Measurements from ENCODE around the gene AEBP2. TPM values are rescaled to one million over a fixed set of nuclear protein-coding genes. Genes with fewer than 3 reads are reported as not detected.

AEBP2 gene
- total RNA-seq, 3 donors from 2014 or later (not counting 1 experiment from before 2014, with no cell fraction given): 57.1 to 79.5 (median 61.8) TPM

DNA sequence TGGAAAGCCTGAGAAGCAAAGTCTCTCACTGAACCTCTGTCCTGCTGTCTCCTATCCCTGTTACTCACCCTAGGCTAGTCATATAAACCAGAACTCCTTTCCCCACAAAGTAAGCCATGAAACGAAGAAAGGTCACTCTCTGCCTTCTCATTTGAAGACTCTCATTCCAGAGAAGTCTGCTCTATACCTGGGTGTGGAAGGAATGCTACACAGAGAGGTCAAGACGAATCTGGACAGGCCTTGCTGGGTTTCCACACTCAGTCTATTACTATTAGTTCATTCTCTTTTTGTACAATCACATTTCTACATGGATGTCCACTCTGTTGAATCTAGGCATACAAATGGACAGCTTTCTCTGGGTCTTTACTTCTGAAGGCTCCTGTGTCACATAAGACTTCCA, 2.4 kb upstream of the AEBP2 start:
- H3K9me3 ChIP-seq (ENCODE audit: control insufficient read depth, insufficient read depth, low read length): no peaks in the 10 kb centered on the region
- 88% methylated on average over 1 of the region's 2 CpGs for WGBS (ENCODE audit: insufficient coverage)
- Mint-ChIP-seq H3K36me3 (no peaks in the 10 kb centered on the region), H3K9me3 (no peaks in the 10 kb centered on the region), H3K4me1 (peaks cover 41 to 44% of the 10 kb centered on the region in 2 donors), H3K27ac (peak overlapping the region in 1 of 2 donors; percentile 67), H3K27me3 (ENCODE audit: low read depth in 2 of 2) (no peaks in the 10 kb centered on the region), H3K4me3 (no peak overlapping the region)
- no peaks in the 10 kb centered on the region for H3K36me3 ChIP-seq (ENCODE audit: control insufficient read depth, insufficient read depth, low read length)
- H3K4me1 ChIP-seq (ENCODE audit: control insufficient read depth, insufficient read depth, low read length): peaks cover 15% of the 10 kb centered on the region
- DNase-seq (no peak), ATAC-seq (no peak)
- no peak overlapping the region for H3K4me3 ChIP-seq (ENCODE audit: low read length)
- TF ChIP-seq, protein P1, sequence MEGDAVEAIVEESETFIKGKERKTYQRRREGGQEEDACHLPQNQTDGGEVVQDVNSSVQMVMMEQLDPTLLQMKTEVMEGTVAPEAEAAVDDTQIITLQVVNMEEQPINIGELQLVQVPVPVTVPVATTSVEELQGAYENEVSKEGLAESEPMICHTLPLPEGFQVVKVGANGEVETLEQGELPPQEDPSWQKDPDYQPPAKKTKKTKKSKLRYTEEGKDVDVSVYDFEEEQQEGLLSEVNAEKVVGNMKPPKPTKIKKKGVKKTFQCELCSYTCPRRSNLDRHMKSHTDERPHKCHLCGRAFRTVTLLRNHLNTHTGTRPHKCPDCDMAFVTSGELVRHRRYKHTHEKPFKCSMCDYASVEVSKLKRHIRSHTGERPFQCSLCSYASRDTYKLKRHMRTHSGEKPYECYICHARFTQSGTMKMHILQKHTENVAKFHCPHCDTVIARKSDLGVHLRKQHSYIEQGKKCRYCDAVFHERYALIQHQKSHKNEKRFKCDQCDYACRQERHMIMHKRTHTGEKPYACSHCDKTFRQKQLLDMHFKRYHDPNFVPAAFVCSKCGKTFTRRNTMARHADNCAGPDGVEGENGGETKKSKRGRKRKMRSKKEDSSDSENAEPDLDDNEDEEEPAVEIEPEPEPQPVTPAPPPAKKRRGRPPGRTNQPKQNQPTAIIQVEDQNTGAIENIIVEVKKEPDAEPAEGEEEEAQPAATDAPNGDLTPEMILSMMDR (IDR thresholded peaks at IDR 0.05): no peak
- no peak overlapping the region for H3K27ac ChIP-seq (ENCODE audit: low read length)
- intact Hi-C loops (cut with micrococcal nuclease): no loop called here
- H3K27me3 ChIP-seq (ENCODE audit: control insufficient read depth, insufficient read depth, low read length): no peaks in the 10 kb centered on the region

DNA sequence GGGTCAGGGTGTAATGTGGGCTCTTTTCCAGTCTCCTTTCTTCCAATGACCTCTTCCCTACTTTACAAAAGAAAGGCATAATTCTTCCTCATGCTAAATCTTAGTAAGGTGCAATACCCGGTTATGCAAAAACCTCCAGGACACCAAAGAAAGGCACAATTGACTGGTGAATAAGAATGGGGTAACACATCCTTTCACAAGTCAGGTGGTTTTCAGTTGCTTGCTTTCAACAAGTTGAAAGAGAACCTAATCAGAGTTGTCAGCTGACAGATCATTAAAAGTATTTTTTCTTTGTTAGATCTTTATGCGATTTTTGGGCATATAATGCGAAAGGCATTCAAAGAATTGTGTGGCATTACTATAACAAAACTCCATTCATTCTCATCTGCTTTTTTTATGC, 1.3 kb upstream of the AEBP2 start:
- H3K27ac Mint-ChIP-seq: peak overlapping the region in 1 of 2 donors; percentile 94
- peak in 1 of 2 donors; percentile 20 for DNase-seq
- H3K4me3 ChIP-seq (ENCODE audit: low read length): no peak overlapping the region
- H3K36me3 ChIP-seq (ENCODE audit: control insufficient read depth, insufficient read depth, low read length): no peaks in the 10 kb centered on the region
- TF ChIP-seq, protein P1 (IDR thresholded peaks at IDR 0.05): no peak
- H3K4me1 ChIP-seq (ENCODE audit: control insufficient read depth, insufficient read depth, low read length): peaks cover 20% of the 10 kb centered on the region
- no peaks in the 10 kb centered on the region for H3K27me3 Mint-ChIP-seq (ENCODE audit: low read depth in 2 of 2)
- no peaks in the 10 kb centered on the region for H3K27me3 ChIP-seq (ENCODE audit: control insufficient read depth, insufficient read depth, low read length)
- peak overlapping the region; percentile 57 for H3K4me3 Mint-ChIP-seq
- no peaks in the 10 kb centered on the region for H3K9me3 Mint-ChIP-seq
- peaks cover 43 to 51% of the 10 kb centered on the region in 2 donors for H3K4me1 Mint-ChIP-seq
- no peaks in the 10 kb centered on the region for H3K9me3 ChIP-seq (ENCODE audit: control insufficient read depth, insufficient read depth, low read length)
- intact Hi-C loops (cut with micrococcal nuclease): no loop called here
- WGBS (ENCODE audit: insufficient coverage): 92% methylated on average over 1 of the region's 3 CpGs
- H3K36me3 Mint-ChIP-seq: no peaks in the 10 kb centered on the region
- H3K27ac ChIP-seq (ENCODE audit: low read length): no peak overlapping the region
- no peak for ATAC-seq

DNA sequence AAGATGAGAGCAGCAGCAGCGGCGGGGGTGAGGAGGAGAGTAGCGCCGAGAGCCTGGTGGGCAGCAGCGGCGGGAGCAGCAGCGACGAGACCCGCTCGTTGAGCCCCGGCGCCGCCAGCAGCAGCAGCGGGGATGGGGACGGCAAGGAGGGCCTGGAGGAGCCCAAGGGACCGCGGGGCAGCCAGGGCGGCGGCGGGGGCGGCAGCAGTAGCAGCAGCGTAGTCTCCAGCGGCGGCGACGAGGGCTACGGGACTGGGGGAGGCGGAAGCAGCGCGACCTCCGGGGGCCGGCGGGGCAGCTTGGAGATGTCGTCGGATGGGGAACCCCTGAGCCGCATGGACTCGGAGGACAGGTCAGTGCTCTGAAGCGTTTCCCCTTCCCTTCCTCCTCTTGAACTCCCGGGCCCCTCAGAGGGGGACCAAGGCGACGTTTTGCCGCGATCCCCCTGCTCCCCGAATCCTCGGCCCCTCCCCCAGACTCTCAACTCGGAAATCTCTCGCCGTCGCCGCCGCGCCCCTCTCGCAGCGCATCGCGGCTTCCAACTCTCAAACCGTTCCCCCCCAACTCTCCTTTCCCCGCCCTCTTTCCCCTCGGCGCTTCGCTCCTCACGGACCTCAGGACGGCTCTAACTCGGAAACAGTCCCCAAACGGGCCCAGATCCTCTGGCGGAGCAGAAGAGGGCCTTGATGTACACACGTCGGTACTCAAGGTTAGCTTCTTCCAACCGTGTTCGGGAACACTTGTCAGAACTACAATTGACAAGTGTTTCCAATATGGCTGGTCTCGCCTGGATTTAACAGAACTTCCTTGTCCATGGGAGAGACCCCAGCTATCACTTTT, 947 bp downstream of the AEBP2 start:
- peak overlapping the region; percentile 94 to 95 for H3K27ac Mint-ChIP-seq
- H3K4me1 Mint-ChIP-seq: peaks cover 48 to 62% of the 10 kb centered on the region in 2 donors
- WGBS (ENCODE audit: insufficient coverage): under 1% methylated on average over 71 of the region's 71 CpGs
- DNase-seq: peak; percentile 57 to 72
- H3K9me3 Mint-ChIP-seq: no peaks in the 10 kb centered on the region
- H3K4me1 ChIP-seq (ENCODE audit: control insufficient read depth, insufficient read depth, low read length): peaks cover 18% of the 10 kb centered on the region
- intact Hi-C loops (cut with micrococcal nuclease): loop anchor here (10.0 kb wide), 1 partner anchor 65 kb away; no protein-coding TSS in a partner anchor
- H3K4me3 Mint-ChIP-seq: peak overlapping the region; percentile 96
- H3K27me3 Mint-ChIP-seq (ENCODE audit: low read depth in 2 of 2): no peaks in the 10 kb centered on the region
- peak overlapping the region; percentile 95 for H3K4me3 ChIP-seq (ENCODE audit: low read length)
- ATAC-seq: peak; percentile 35 to 38 (median 35)
- H3K36me3 Mint-ChIP-seq: no peaks in the 10 kb centered on the region
- TF ChIP-seq, protein P1 (IDR thresholded peaks at IDR 0.05): no peak
- H3K27me3 ChIP-seq (ENCODE audit: control insufficient read depth, insufficient read depth, low read length): no peaks in the 10 kb centered on the region
- no peaks in the 10 kb centered on the region for H3K36me3 ChIP-seq (ENCODE audit: control insufficient read depth, insufficient read depth, low read length)
- no peaks in the 10 kb centered on the region for H3K9me3 ChIP-seq (ENCODE audit: control insufficient read depth, insufficient read depth, low read length)
- H3K27ac ChIP-seq (ENCODE audit: low read length): peak overlapping the region; percentile 94

Data from natural killer cell (primary cell).